ENCODE measurements around the gene BAMBI.

- TF ChIP-seq ZNF274 (IDR thresholded peaks at IDR 0.05; ENCODE audit: low read depth, low read length) (no peak), YY1 (IDR thresholded peaks at IDR 0.05; ENCODE audit: insufficient read depth, insufficient read length) (no peak)
Observed at GRCh38 chr10:28628184-28628893, 49.0 kb upstream of the BAMBI start.

Measured in NT2/D1 (cell line).